Lung microvascular endothelial cell (primary cell): ENCODE results near the gene FNDC7. TPM values are rescaled to one million over a fixed set of nuclear protein-coding genes. Genes with fewer than 3 reads are reported as not detected.
"Not testable (repeated sequence)": the region's sequence is repeated elsewhere in the genome, so short reads cannot be mapped to it uniquely, and the experiment has no call there.

Experiments used
- DNase-seq, 2 donors: peaks; one replicate each; pipeline versions ENCODE4 v3.0.0 to v3.0.0-alpha.2; 2010; ENCODE audit warnings: low read depth in 2 of 2
- total RNA-seq: library from RNA; depleted of rRNA; stranded (reverse); fragments of >200 nt; gene quantifications from 2 replicates; pipeline ENCODE4 v1.2.1, GENCODE V29; 2014

The FNDC7 gene
- total RNA-seq, 1 donor from 2014 or later: not detected

- no peak for DNase-seq
These were observed 17.2 kb upstream of the FNDC7 start for GRCh38 chr1:108695535-108695934.

- DNase-seq: no peak
These were observed 13.1 kb upstream of the FNDC7 start for GRCh38 chr1:108699375-108700332.

- DNase-seq: no peak
These were observed 11.4 kb upstream of the FNDC7 start for GRCh38 chr1:108701176-108701849.

GRCh38 chr1:108702109-108702508 is 10.6 kb upstream of the FNDC7 start:
- not testable (repeated sequence) for DNase-seq

GRCh38 chr1:108703939-108704338 is 8.8 kb upstream of the FNDC7 start:
- peak in 1 of 2 donors; percentile 10 for DNase-seq

- peak in 1 of 2 donors; percentile 61 for DNase-seq
These were observed 8.2 kb upstream of the FNDC7 start for GRCh38 chr1:108704496-108704895.

- DNase-seq: no peak
These were observed 6.1 kb upstream of the FNDC7 start for GRCh38 chr1:108706643-108707042.

- DNase-seq: peak in 1 of 2 donors; percentile 20
These were observed 3.7 kb upstream of the FNDC7 start for GRCh38 chr1:108708691-108709660.

- no peak for DNase-seq
These were observed 3.2 kb downstream of the FNDC7 start for GRCh38 chr1:108715932-108716331.

GRCh38 chr1:108716437-108717230 is 3.9 kb downstream of the FNDC7 start:
- DNase-seq: no peak

- DNase-seq: no peak
These were observed 5.1 kb downstream of the FNDC7 start for GRCh38 chr1:108717774-108718316.

GRCh38 chr1:108718927-108719655 is 6.4 kb downstream of the FNDC7 start:
- DNase-seq: no peak

GRCh38 chr1:108719656-108720435 is 7.1 kb downstream of the FNDC7 start:
- peak; percentile 31 to 62 for DNase-seq

GRCh38 chr1:108722292-108722691 is 9.6 kb downstream of the FNDC7 start:
- DNase-seq: no peak

- no peak for DNase-seq
These were observed 13.2 kb downstream of the FNDC7 start for GRCh38 chr1:108725906-108726305.

- DNase-seq: no peak
These were observed 15.7 kb downstream of the FNDC7 start for GRCh38 chr1:108728327-108728923.

GRCh38 chr1:108729481-108729880 is 16.8 kb downstream of the FNDC7 start:
- no peak for DNase-seq

GRCh38 chr1:108732398-108732797 is 19.7 kb downstream of the FNDC7 start:
- DNase-seq: no peak
